ENCODE data around the gene SCYL1.

GRCh38 chr11:65540290-65541092 lies 15.6 kb downstream of the SCYL1 start:
- TF ChIP-seq CTCF (conservative IDR thresholded peaks at IDR 0.05; ENCODE audit: low read depth, low read length) (peak; percentile 88), RCOR1 (IDR thresholded peaks at IDR 0.05; ENCODE audit: insufficient replicate concordance, low read length) (peak; percentile 4)

All from IMR-90 (cell line).